CD4-positive, alpha-beta memory T cell (primary cell): ENCODE results near the gene SLC2A9. TPM values are rescaled to one million over a fixed set of nuclear protein-coding genes. Genes with fewer than 3 reads are reported as not detected.

Source experiments
- CTCF ChIA-PET: fragments of 350-600 bp; sonication (Branson Sonifier 250); formaldehyde crosslinking; loops from one replicate; lab custom pipeline; 2021; ENCODE audit warnings: inconsistent platforms; ENCODE audit not compliant: partially characterized antibody; lab: Charles Lee
- POLR2A ChIA-PET: fragments of 350-600 bp; sonication (Branson Sonifier 250); formaldehyde crosslinking; loops from one replicate; lab custom pipeline; 2021; ENCODE audit not compliant: partially characterized antibody; lab: Charles Lee
- DNase-seq, 5 donors: peaks; one replicate each; pipeline versions ENCODE4 v3.0.0 to v3.0.0-alpha.2; 2020 to 2022; ENCODE audit warnings: mixed read lengths in 1 of 5
- H3K27ac ChIP-seq: one replicate; pipeline ENCODE4 v1.7.0; 2013; ENCODE audit warnings: low read depth, low read length
- H3K27me3 ChIP-seq: 2 replicates; pipeline ENCODE4 v1.7.0; 2013; ENCODE audit warnings: mild to moderate bottlenecking, low read length, moderate library complexity; ENCODE audit not compliant: insufficient read depth
- H3K36me3 ChIP-seq: 2 replicates; pipeline ENCODE4 v1.7.0; 2013; ENCODE audit warnings: mild to moderate bottlenecking, low read length, moderate library complexity; ENCODE audit not compliant: insufficient read depth
- H3K4me1 ChIP-seq: 2 replicates; pipeline ENCODE4 v1.7.0; 2013; ENCODE audit warnings: mild to moderate bottlenecking, low read length, moderate library complexity; ENCODE audit not compliant: insufficient read depth
- H3K4me3 ChIP-seq, 2 donors: one replicate each; pipeline ENCODE4 v1.7.0; 2013; ENCODE audit warnings: low read length in 2 of 2, mild to moderate bottlenecking in 1 of 2
- H3K9me3 ChIP-seq, 2 donors: one replicate each; pipeline ENCODE4 v1.7.0; 2013; ENCODE audit warnings: low read length in 2 of 2, control low read depth in 1 of 2; ENCODE audit not compliant: control insufficient read depth in 1 of 2
- H3K27ac Mint-ChIP-seq, 7 donors: one replicate each; pipeline ENCODE4 v1.8.0; 2020 to 2021; ENCODE audit warnings: mixed read lengths in 7 of 7, mild to moderate bottlenecking in 6 of 7, inconsistent platforms in 3 of 7, moderate library complexity in 3 of 7
- H3K27me3 Mint-ChIP-seq, 2 donors: one replicate each; pipeline ENCODE4 v1.8.0; 2020 to 2021; ENCODE audit warnings: mixed read lengths in 2 of 2
- H3K36me3 Mint-ChIP-seq, 2 donors: one replicate each; pipeline ENCODE4 v1.8.0; 2020 to 2021; ENCODE audit warnings: mixed read lengths in 2 of 2, inconsistent platforms in 1 of 2, mild to moderate bottlenecking in 1 of 2
- H3K4me1 Mint-ChIP-seq, 4 donors: one replicate each; pipeline ENCODE4 v1.8.0; 2020 to 2021; ENCODE audit warnings: mixed read lengths in 4 of 4, mild to moderate bottlenecking in 1 of 4
- H3K4me3 Mint-ChIP-seq, 8 donors: one replicate each; pipeline ENCODE4 v1.8.0; 2020 to 2021; ENCODE audit warnings: mixed read lengths in 8 of 8, mild to moderate bottlenecking in 7 of 8, moderate library complexity in 6 of 8, inconsistent platforms in 3 of 8
- H3K9me3 Mint-ChIP-seq, 8 donors: one replicate each; pipeline ENCODE4 v1.8.0; 2020 to 2021; ENCODE audit warnings: mixed read lengths in 8 of 8, mild to moderate bottlenecking in 5 of 8, inconsistent platforms in 3 of 8, moderate library complexity in 1 of 8
- intact Hi-C: fragments of 100-400 bp; cut with micrococcal nuclease; formaldehyde crosslinking; loops from one replicate; pipeline ENCODE4 v1.15.1; 2023
- polyA plus RNA-seq, 2 donors: library from polyadenylated mRNA; unstranded; fragments of 300-500 nt; fragmentation: Illumina TruSeq; gene quantifications; one replicate each; pipeline ENCODE4 v1.2.3, GENCODE V29; 2021
- total RNA-seq, 2 experiments: library from RNA; stranded (reverse); gene quantifications; one replicate each; pipeline ENCODE4 v1.2.3, GENCODE V29; 2021

SLC2A9 gene
- total and polyA plus RNA-seq, 4 experiments from 2014 or later, result 0.43 to 2.4 (median 1.7) TPM

DNA sequence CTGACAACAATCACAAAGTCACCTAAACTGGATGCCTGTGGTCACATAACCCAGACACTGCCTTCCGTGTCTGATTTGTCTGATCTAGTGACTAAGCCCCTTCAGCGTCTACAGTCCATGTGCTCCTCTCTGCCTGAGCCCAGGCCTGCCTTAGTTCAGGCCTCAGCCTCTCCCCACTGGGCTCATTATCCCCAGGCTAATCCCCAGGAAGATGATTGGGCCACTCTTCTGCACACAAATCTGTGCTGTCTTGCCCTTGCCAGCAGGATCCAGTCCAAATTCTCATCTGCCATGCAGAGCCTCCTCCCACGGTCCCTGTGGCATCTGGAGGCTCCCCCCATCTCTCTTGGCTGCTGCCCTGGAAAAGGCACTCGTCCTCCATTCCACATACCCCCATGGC is 96.5 kb downstream of the SLC2A9 start:
- Histone ChIP-seq H3K36me3 (no peaks in the 10 kb centered on the region), H3K4me3 (no peak overlapping the region), H3K4me1 (no peaks in the 10 kb centered on the region), H3K9me3 (no peaks in the 10 kb centered on the region), H3K27ac (no peak overlapping the region), H3K27me3 (no peaks in the 10 kb centered on the region)
- no peaks in the 10 kb centered on the region for H3K36me3 Mint-ChIP-seq
- H3K4me3 Mint-ChIP-seq, result no peak overlapping the region
- no peaks in the 10 kb centered on the region for H3K4me1 Mint-ChIP-seq
- DNase-seq, result no peak
- intact Hi-C loops, result no loop called here
- H3K27ac Mint-ChIP-seq, result no peak overlapping the region
- CTCF ChIA-PET, result interaction anchor here (1.2 kb wide), 1 partner anchor 11 kb away, joined by 3 read pairs; no protein-coding TSS in a partner anchor
- POLR2A ChIA-PET, result no interaction called here
- no peaks in the 10 kb centered on the region for H3K27me3 Mint-ChIP-seq
- H3K9me3 Mint-ChIP-seq, result peaks cover 0 to 2% (median 0%) of the 10 kb centered on the region in 8 donors

DNA sequence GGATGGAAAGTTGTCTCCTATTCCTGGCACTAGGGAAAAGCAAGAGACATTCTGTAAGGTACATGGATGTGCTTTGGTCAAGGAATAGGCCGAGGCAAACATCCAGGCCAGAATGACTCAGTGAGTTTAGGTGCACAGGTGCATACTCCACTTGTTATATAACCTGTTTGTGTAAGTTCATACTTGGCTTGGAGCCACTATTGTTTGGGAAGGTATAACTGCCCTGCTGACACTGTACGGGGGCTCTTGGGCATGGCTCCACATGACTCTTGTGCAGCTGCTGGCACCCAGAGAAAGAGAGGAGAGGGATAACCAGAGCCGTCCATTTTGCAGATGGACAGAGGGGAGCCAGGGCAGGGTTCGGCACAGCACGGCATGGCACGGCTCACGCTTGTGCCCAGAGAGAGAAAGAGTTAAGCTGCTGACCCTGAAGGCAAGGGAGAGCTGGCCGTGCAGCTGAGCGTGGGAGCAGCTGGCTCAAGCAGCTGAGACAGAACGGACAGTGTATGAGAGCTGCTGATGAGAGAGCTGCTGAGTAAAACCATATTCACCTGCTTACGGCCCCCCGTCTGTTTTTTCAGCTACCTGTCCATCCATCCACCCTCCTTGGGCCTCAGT is 98.0 kb downstream of the SLC2A9 start:
- Mint-ChIP-seq H3K27ac (no peak overlapping the region), H3K36me3 (no peaks in the 10 kb centered on the region), H3K4me3 (no peak overlapping the region), H3K4me1 (no peaks in the 10 kb centered on the region), H3K27me3 (no peaks in the 10 kb centered on the region), H3K9me3 (peaks cover 0 to 2% (median 0%) of the 10 kb centered on the region in 8 donors)
- Histone ChIP-seq H3K4me3 (no peak overlapping the region), H3K36me3 (no peaks in the 10 kb centered on the region), H3K4me1 (no peaks in the 10 kb centered on the region), H3K9me3 (no peaks in the 10 kb centered on the region), H3K27ac (no peak overlapping the region), H3K27me3 (no peaks in the 10 kb centered on the region)
- POLR2A ChIA-PET, result no interaction called here
- DNase-seq, result no peak
- CTCF ChIA-PET, result no interaction called here
- intact Hi-C loops, result no loop called here

GRCh38 chr4:9921326-9921725 is 100.0 kb downstream of the SLC2A9 start:
- Mint-ChIP-seq H3K4me3 (no peak overlapping the region), H3K27ac (no peak overlapping the region), H3K27me3 (no peaks in the 10 kb centered on the region), H3K36me3 (no peaks in the 10 kb centered on the region), H3K4me1 (no peaks in the 10 kb centered on the region), H3K9me3 (no peaks in the 10 kb centered on the region)
- Histone ChIP-seq H3K36me3 (no peaks in the 10 kb centered on the region), H3K4me3 (no peak overlapping the region), H3K27ac (no peak overlapping the region), H3K9me3 (no peaks in the 10 kb centered on the region), H3K4me1 (no peaks in the 10 kb centered on the region), H3K27me3 (no peaks in the 10 kb centered on the region)
- ChIA-PET POLR2A (no interaction called here), CTCF (no interaction called here)
- intact Hi-C loops, result no loop called here
- no peak for DNase-seq

DNA sequence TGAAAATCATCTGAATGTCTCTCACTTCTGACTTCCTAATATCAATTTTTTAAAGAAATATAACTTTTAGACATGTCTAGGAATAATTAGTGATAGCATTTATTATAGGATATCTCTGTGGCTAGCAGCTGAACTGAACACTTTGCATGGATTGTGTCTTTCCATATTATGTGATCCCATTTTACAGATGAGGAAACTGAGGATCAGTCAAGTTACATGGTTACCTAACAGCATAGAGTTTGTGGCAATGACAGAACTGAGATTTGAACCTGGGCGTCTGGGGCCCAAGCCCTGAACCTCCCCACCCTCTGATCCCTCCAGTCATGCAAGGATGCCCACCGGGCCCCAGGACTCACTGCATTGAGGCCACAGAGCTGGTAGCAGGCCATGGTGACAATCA is 101.3 kb downstream of the SLC2A9 start:
- Mint-ChIP-seq H3K36me3 (no peaks in the 10 kb centered on the region), H3K4me1 (no peaks in the 10 kb centered on the region), H3K9me3 (no peaks in the 10 kb centered on the region), H3K4me3 (no peak overlapping the region), H3K27me3 (no peaks in the 10 kb centered on the region), H3K27ac (no peak overlapping the region)
- H3K4me3 ChIP-seq, result no peak overlapping the region
- CTCF ChIA-PET, result no interaction called here
- POLR2A ChIA-PET, result no interaction called here
- no peaks in the 10 kb centered on the region for H3K9me3 ChIP-seq
- no peaks in the 10 kb centered on the region for H3K27me3 ChIP-seq
- no peak for DNase-seq
- H3K36me3 ChIP-seq, result no peaks in the 10 kb centered on the region
- H3K4me1 ChIP-seq, result no peaks in the 10 kb centered on the region
- intact Hi-C loops, result no loop called here
- no peak overlapping the region for H3K27ac ChIP-seq

DNA sequence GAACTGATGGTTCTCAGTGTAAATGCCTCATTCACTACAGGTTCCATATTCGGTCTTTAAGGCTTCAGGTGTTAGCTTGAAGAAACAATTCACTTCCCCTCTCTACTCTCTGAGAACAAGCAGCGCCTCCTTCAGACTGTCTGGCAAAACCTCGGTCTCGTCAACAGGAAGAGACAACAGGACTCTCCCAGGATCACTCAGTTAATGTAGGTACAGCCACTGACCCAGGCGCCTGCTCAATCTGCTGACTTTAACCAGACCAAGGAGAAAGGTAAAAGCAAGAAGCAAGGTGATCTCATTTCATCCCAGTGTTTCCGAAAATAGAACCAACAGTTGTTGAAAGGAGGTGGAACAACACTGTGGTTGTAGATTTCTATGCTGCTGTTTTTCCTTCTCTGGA is 102.2 kb downstream of the SLC2A9 start:
- POLR2A ChIA-PET, result no interaction called here
- no peak overlapping the region for H3K4me3 Mint-ChIP-seq

DNA sequence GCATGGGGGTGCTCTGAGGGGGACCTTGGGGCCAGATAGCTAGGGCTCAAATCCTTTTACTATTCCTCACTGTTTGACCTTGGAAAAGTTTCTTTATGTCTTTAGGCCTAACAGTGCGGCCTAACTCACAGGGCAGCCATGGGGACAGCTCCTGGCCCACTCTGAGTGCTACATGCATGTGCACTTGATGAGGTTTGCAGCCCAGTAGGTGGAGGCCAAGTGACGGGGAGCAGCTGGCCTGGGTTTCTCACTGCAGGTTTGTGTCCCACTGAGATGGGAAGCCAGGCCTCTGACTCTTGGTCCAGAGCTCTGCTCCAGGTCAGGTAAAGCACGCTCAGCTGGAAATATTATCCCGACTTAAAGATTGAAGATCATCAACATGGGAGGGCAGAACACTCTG is 102.8 kb downstream of the SLC2A9 start:
- DNase-seq, result no peak
- no peak overlapping the region for H3K27ac ChIP-seq
- no peaks in the 10 kb centered on the region for H3K9me3 ChIP-seq
- H3K36me3 ChIP-seq, result no peaks in the 10 kb centered on the region
- H3K27me3 ChIP-seq, result no peaks in the 10 kb centered on the region
- POLR2A ChIA-PET, result no interaction called here
- Mint-ChIP-seq H3K27me3 (peaks cover 0 to 2% of the 10 kb centered on the region in 2 donors), H3K4me1 (no peaks in the 10 kb centered on the region), H3K4me3 (no peak overlapping the region), H3K36me3 (no peaks in the 10 kb centered on the region), H3K9me3 (no peaks in the 10 kb centered on the region), H3K27ac (peak overlapping the region in 1 of 7 donors; percentile 7)
- no peaks in the 10 kb centered on the region for H3K4me1 ChIP-seq
- CTCF ChIA-PET, result no interaction called here
- intact Hi-C loops, result no loop called here
- H3K4me3 ChIP-seq, result no peak overlapping the region

More for the DNA sequence above, 102.2 kb downstream of the SLC2A9 start:
- no peaks in the 10 kb centered on the region for H3K4me1 ChIP-seq
- no peak overlapping the region for H3K4me3 ChIP-seq
- intact Hi-C loops, result no loop called here
- H3K36me3 Mint-ChIP-seq, result no peaks in the 10 kb centered on the region
- no peak for DNase-seq
- no peak overlapping the region for H3K27ac ChIP-seq
- H3K9me3 ChIP-seq, result no peaks in the 10 kb centered on the region
- H3K27me3 ChIP-seq, result no peaks in the 10 kb centered on the region
- CTCF ChIA-PET, result no interaction called here
- no peaks in the 10 kb centered on the region for H3K27me3 Mint-ChIP-seq
- no peak overlapping the region for H3K27ac Mint-ChIP-seq
- no peaks in the 10 kb centered on the region for H3K4me1 Mint-ChIP-seq
- no peaks in the 10 kb centered on the region for H3K36me3 ChIP-seq
- H3K9me3 Mint-ChIP-seq, result no peaks in the 10 kb centered on the region

- ChIA-PET POLR2A (no interaction called here), CTCF (no interaction called here)
- Mint-ChIP-seq H3K27me3 (peaks cover 0 to 3% of the 10 kb centered on the region in 2 donors), H3K36me3 (no peaks in the 10 kb centered on the region), H3K9me3 (no peaks in the 10 kb centered on the region), H3K4me1 (no peaks in the 10 kb centered on the region), H3K27ac (no peak overlapping the region), H3K4me3 (no peak overlapping the region)
- Histone ChIP-seq H3K9me3 (no peaks in the 10 kb centered on the region), H3K4me1 (no peaks in the 10 kb centered on the region), H3K27ac (no peak overlapping the region), H3K4me3 (no peak overlapping the region), H3K36me3 (no peaks in the 10 kb centered on the region), H3K27me3 (no peaks in the 10 kb centered on the region)
- intact Hi-C loops, result no loop called here
- no peak for DNase-seq
These were observed 104.4 kb downstream of the SLC2A9 start for GRCh38 chr4:9916937-9917336.
